ENCODE data around the gene DOK7.

The DOK7 gene

DNA sequence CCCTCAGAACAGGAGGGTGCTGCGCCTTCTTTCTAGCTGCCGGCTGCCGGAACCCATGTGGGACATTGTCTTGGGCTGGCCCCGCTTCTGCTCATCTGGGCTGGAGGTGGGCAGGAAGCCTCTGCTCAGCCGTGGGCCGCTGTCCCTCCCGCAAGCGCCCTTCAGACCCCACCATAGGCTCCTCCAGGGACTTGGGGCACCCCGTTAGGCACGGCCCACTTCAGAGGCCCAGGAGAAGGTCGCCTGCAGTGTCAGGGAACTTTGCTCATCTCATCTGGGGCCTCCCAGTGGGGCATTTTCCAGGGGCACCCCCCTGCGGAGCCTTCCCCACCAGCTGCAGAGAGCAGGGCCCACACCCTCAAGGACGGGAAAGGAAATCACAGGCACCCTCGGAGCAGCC is 32.9 kb downstream of the DOK7 start:
- Histone ChIP-seq H3K9ac (ENCODE audit: low read depth, low read length) (no peak overlapping the region), H3K36me3 (ENCODE audit: control insufficient read depth, insufficient read depth, low read length) (no peaks in the 10 kb centered on the region), H3K4me1 (ENCODE audit: control insufficient read depth, insufficient read depth, low read length) (peaks cover 9% of the 10 kb centered on the region; the same call in 1 of the 2 replicates), H3K27ac (ENCODE audit: low read depth, low read length) (no peak overlapping the region), H3K4me3 (ENCODE audit: low read depth, low read length) (no peak overlapping the region), H3K27me3 (ENCODE audit: control insufficient read depth, insufficient read depth, low read length) (peaks cover 80% of the 10 kb centered on the region), H3K9me3 (ENCODE audit: control insufficient read depth, insufficient read depth, low read length) (no peaks in the 10 kb centered on the region)

DNA sequence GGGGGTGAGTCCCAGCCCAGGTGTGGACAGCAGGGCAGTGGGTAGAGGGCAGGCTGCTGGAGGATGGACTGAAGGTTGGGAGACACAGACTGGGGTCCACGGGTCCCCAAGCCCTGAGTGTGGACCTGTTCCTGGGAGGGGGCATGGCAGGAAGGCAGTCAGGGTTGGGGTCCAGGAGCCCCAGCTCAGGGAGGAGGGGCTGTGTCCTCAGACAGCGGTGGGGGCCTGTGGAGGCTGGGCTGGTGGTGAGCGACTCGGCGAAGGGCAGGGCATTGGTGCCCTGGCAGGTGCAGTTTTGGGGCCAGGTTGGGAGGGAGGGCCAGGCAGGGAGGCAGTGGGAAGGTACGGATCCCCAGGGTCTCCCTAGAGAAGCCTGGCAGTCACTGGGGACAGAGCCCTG is 34.0 kb downstream of the DOK7 start:
- Histone ChIP-seq H3K36me3 (ENCODE audit: control insufficient read depth, insufficient read depth, low read length) (no peaks in the 10 kb centered on the region), H3K27me3 (ENCODE audit: control insufficient read depth, insufficient read depth, low read length) (peaks cover 71% of the 10 kb centered on the region), H3K9ac (ENCODE audit: low read depth, low read length) (no peak overlapping the region), H3K4me1 (ENCODE audit: control insufficient read depth, insufficient read depth, low read length) (peaks cover 9% of the 10 kb centered on the region; the same call in 1 of the 2 replicates), H3K4me3 (ENCODE audit: low read depth, low read length) (no peak overlapping the region), H3K27ac (ENCODE audit: low read depth, low read length) (no peak overlapping the region), H3K9me3 (ENCODE audit: control insufficient read depth, insufficient read depth, low read length) (no peaks in the 10 kb centered on the region)

DNA sequence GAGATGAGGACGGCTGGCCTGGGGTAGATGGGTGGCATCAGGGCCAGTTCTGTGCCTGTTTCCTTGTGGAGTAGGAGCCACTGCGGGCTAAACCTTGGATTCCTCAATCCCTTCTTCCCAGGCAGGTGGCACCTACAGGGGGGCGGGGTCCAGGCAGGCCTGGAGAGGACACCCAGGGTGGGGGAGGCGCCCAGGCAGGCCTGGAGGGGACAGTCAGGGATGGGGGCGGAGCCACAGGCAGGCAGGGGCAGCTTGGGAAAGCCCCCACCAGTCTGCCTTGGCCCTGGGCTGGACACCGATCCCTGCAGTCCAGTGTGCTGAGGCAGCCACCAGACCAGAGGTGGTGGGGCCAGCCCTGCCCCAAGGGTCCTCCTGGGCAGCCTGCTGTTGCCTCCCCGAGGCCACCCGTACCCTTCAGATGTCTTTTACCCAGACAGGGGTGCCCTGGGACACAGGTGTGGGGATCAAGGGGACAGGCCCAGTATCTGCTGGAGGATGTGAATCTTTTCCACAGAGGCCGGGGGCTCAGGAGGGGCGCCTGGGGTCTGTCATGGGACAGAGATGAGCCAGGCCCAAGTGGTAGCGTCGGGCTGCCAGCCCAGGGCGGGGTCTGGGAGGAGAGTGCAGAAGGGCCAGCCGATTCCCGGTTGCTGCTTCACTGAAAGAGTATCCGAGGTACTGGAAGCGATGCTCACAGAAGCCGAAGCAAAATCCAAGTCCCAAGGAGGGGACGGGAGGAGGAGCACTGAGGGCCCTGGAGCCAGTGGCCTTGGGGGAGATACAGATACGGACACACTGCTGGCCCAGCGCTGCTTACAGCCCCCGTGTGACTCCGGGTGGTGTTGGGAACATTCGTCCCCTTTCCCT is 34.6 kb downstream of the DOK7 start:
- Histone ChIP-seq H3K4me3 (ENCODE audit: low read depth, low read length) (no peak overlapping the region), H3K9me3 (ENCODE audit: control insufficient read depth, insufficient read depth, low read length) (no peaks in the 10 kb centered on the region), H3K9ac (ENCODE audit: low read depth, low read length) (no peak overlapping the region), H3K27ac (ENCODE audit: low read depth, low read length) (no peak overlapping the region), H3K4me1 (ENCODE audit: control insufficient read depth, insufficient read depth, low read length) (peaks cover 9% of the 10 kb centered on the region; the same call in 1 of the 2 replicates), H3K27me3 (ENCODE audit: control insufficient read depth, insufficient read depth, low read length) (peaks cover 64% of the 10 kb centered on the region), H3K36me3 (ENCODE audit: control insufficient read depth, insufficient read depth, low read length) (peaks cover 2% of the 10 kb centered on the region; the same call in 1 of the 2 replicates)

DNA sequence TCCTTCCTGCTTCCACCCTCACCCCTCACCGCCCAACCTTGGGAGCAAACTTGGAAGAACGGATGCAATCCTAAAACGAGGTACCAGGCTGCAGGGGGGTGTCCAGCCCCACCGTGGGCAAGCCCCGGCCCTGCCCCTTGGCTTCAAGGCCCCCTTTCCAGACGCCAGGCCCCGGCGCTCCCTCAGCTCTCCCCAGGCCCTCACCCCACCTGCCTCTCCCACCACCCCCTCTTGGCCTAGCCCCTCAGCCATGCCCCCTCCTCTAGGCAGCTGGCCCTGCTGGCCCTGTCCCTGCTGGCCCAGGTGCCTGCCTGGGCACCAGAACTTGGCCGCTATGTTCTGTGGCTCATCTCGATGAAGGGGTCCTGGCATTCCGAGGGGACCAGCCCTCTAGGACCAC is 35.3 kb downstream of the DOK7 start:
- Histone ChIP-seq H3K27me3 (ENCODE audit: control insufficient read depth, insufficient read depth, low read length) (peaks cover 57% of the 10 kb centered on the region), H3K9me3 (ENCODE audit: control insufficient read depth, insufficient read depth, low read length) (no peaks in the 10 kb centered on the region), H3K27ac (ENCODE audit: low read depth, low read length) (no peak overlapping the region), H3K36me3 (ENCODE audit: control insufficient read depth, insufficient read depth, low read length) (peaks cover 4% of the 10 kb centered on the region; the same call in 1 of the 2 replicates), H3K4me1 (ENCODE audit: control insufficient read depth, insufficient read depth, low read length) (peaks cover 9% of the 10 kb centered on the region; the same call in 1 of the 2 replicates), H3K4me3 (ENCODE audit: low read depth, low read length) (no peak overlapping the region), H3K9ac (ENCODE audit: low read depth, low read length) (no peak overlapping the region)

DNA sequence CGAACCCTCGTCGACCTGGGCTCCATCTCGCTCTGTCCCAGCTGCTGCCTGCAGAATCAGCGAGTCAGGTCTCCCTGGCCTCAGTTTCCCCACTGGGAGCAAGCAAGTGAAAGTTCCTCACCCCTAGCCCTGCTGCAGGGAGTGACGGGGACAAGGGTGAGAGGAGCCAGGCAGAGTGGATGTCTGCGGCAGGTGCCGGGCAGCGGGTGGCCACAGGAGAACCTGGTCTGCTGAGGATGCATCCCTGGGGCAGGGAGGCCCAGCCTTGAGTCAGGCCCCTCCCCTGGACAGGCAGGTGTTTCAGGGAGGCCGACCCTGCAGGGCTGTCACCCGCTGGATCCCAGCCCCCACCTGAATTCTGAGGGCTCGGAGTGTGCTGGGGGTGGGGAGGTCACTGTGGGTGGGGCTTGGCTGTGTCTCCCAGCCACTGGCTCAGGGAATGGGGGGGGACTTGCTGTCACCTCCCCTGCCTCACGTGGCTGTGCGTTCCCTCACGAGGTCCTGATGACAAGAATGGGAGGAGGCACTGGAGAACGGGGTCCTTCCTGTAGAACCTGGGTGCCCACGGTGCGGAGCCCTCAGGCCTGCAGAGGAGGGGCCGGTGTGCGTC is 35.9 kb downstream of the DOK7 start:
- no peak overlapping the region for H3K4me3 ChIP-seq (ENCODE audit: low read depth, low read length)
- no peak overlapping the region for H3K9ac ChIP-seq (ENCODE audit: low read depth, low read length)
- H3K4me1 ChIP-seq (ENCODE audit: control insufficient read depth, insufficient read depth, low read length) = peaks cover 4% of the 10 kb centered on the region; the same call in 1 of the 2 replicates
- peaks cover 4% of the 10 kb centered on the region; the same call in 1 of the 2 replicates for H3K36me3 ChIP-seq (ENCODE audit: control insufficient read depth, insufficient read depth, low read length)
- H3K27me3 ChIP-seq (ENCODE audit: control insufficient read depth, insufficient read depth, low read length) = peaks cover 51% of the 10 kb centered on the region
- H3K27ac ChIP-seq (ENCODE audit: low read depth, low read length) = no peak overlapping the region
- no peaks in the 10 kb centered on the region for H3K9me3 ChIP-seq (ENCODE audit: control insufficient read depth, insufficient read depth, low read length)

DNA sequence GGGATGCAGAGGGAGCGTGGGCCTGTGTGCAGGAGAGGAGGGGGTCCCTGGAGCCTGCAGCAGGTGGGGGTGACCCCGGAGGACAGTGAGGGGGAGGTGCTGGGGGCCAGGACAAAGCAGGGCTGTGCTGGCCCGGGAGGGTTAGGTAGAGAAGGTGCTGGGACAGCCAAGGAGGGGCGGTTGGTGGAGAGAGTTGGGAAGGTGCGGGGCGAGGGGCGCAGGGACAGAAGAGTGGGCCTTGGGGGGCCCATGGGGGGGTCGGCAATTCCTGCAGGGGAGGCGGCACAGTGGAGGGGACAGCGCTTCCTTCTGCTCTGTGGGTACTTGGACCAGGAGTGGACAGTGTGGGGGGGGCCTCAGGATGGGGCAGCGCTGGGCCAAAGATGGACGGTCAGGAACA is 36.6 kb downstream of the DOK7 start:
- H3K27ac ChIP-seq (ENCODE audit: low read depth, low read length) = no peak overlapping the region
- H3K36me3 ChIP-seq (ENCODE audit: control insufficient read depth, insufficient read depth, low read length) = peaks cover 4% of the 10 kb centered on the region; the same call in 1 of the 2 replicates
- no peaks in the 10 kb centered on the region for H3K9me3 ChIP-seq (ENCODE audit: control insufficient read depth, insufficient read depth, low read length)
- no peak overlapping the region for H3K4me3 ChIP-seq (ENCODE audit: low read depth, low read length)
- H3K4me1 ChIP-seq (ENCODE audit: control insufficient read depth, insufficient read depth, low read length) = no peaks in the 10 kb centered on the region
- peaks cover 44% of the 10 kb centered on the region for H3K27me3 ChIP-seq (ENCODE audit: control insufficient read depth, insufficient read depth, low read length)
- no peak overlapping the region for H3K9ac ChIP-seq (ENCODE audit: low read depth, low read length)

DNA sequence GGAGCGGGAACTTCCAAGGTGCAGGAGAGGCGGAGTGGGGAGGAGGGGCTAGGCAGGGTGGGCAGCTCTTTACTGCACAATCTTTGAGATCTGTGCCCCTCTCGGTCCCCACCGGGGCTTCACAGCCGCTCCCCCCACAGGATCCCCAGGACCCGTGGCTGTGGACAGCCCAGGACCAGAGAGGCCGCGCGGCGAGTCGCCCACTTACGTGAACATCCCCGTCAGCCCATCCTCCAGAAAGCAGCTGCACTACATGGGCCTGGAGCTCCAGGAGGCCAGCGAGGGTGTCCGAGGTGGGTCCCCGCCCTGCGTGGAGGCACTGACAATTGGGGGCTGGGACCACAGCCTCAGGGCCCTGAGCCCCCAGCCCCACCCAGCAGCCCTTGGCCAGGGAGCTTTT is 37.0 kb downstream of the DOK7 start:
- no peak overlapping the region for H3K4me3 ChIP-seq (ENCODE audit: low read depth, low read length)
- H3K36me3 ChIP-seq (ENCODE audit: control insufficient read depth, insufficient read depth, low read length) = peaks cover 8% of the 10 kb centered on the region; the same call in 1 of the 2 replicates
- H3K9ac ChIP-seq (ENCODE audit: low read depth, low read length) = no peak overlapping the region
- H3K9me3 ChIP-seq (ENCODE audit: control insufficient read depth, insufficient read depth, low read length) = no peaks in the 10 kb centered on the region
- no peaks in the 10 kb centered on the region for H3K4me1 ChIP-seq (ENCODE audit: control insufficient read depth, insufficient read depth, low read length)
- H3K27ac ChIP-seq (ENCODE audit: low read depth, low read length) = no peak overlapping the region
- peaks cover 40% of the 10 kb centered on the region for H3K27me3 ChIP-seq (ENCODE audit: control insufficient read depth, insufficient read depth, low read length)

DNA sequence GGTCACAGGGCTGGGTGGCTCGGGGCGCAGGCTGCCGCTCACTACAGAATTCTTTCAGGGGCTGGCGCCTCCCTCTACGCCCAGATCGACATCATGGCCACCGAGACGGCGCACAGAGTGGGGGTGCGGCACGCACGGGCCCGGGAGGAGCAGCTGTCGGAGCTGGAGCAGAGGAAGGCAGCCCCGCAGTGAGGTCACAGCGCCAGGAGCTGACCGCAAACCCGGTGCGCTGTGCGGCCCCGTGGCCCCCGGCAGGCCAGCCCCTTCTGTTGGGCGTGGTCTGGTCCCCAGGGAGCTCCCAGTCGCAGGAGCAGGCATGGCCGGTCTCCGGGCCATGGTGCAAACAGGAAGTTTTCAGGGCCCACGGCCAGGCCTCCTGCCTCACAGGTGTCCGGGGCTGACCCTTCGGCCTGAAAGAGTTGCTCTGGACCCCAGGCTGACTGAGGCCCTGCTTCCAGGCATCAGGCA is 37.6 kb downstream of the DOK7 start:
- Histone ChIP-seq H3K27me3 (ENCODE audit: control insufficient read depth, insufficient read depth, low read length) (peaks cover 35% of the 10 kb centered on the region), H3K4me1 (ENCODE audit: control insufficient read depth, insufficient read depth, low read length) (no peaks in the 10 kb centered on the region), H3K9me3 (ENCODE audit: control insufficient read depth, insufficient read depth, low read length) (no peaks in the 10 kb centered on the region), H3K9ac (ENCODE audit: low read depth, low read length) (no peak overlapping the region), H3K27ac (ENCODE audit: low read depth, low read length) (no peak overlapping the region), H3K36me3 (ENCODE audit: control insufficient read depth, insufficient read depth, low read length) (peaks cover 12% of the 10 kb centered on the region), H3K4me3 (ENCODE audit: low read depth, low read length) (no peak overlapping the region)

DNA sequence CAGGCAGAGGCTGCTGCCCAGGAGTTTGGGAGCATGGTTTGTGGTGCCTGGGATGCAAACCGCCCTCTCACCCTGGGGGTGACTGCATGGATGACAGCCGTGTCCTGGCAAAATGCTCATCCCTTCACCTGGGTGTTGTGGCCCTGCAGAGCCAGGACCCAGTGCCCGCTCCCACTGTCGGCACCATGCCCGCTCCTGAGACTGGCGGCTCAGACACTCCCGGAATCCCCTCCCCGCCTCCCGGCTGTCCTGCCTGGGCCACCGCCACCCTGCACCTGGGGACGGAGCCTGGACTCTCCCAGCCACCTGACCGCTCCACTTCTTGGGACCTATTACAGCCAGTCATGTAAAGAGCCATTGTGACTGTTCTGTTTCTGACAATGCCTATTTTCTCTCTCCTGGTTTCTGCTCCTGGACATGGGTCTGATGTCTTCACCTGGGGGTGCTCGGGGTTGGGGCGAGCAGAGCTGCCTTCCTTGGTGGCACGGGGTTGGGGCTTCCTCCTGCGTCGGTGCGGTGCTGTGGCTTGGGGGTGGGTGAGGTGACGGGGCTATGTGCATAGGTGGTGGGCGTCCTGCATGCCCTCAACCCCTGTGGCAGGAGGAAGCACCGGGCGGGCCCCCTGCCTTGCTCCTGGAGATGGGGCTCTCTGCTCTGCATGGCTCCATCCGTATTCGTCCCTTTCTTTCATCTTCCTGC is 38.2 kb downstream of the DOK7 start:
- Histone ChIP-seq H3K27ac (ENCODE audit: low read depth, low read length) (no peak overlapping the region), H3K4me3 (ENCODE audit: low read depth, low read length) (no peak overlapping the region), H3K4me1 (ENCODE audit: control insufficient read depth, insufficient read depth, low read length) (no peaks in the 10 kb centered on the region), H3K36me3 (ENCODE audit: control insufficient read depth, insufficient read depth, low read length) (peaks cover 17% of the 10 kb centered on the region), H3K27me3 (ENCODE audit: control insufficient read depth, insufficient read depth, low read length) (peaks cover 29% of the 10 kb centered on the region), H3K9ac (ENCODE audit: low read depth, low read length) (no peak overlapping the region), H3K9me3 (ENCODE audit: control insufficient read depth, insufficient read depth, low read length) (no peaks in the 10 kb centered on the region)

DNA sequence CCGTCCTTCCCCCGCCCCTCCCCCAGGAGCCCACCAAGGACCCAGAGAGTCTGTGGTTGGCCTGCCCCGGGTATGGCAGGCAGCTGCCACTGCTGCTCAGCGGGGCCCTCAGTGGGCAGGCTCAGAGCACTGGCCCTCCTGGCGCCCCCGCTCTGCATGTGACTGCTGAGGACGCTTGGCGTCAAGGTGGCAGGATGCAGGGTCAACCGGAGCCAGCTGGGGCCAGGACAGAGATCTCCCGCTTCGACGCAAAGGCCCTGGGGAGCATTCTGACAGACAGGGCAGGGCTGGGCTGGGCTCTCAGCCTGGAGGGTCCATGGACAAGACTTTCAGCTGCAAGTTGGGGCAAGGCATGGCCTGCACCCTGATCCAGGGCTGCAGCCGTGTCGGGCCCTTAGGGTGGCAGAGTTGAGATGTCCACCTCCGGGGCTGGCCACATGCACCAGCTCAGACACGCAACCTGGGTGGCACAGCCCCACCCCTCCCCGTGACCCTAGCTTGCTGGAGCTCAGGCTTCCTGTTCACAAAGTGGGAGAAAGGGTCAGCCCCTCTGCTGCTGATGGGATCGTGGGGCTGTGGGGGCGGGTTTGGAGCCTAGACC is 38.8 kb downstream of the DOK7 start:
- Histone ChIP-seq H3K9me3 (ENCODE audit: control insufficient read depth, insufficient read depth, low read length) (no peaks in the 10 kb centered on the region), H3K36me3 (ENCODE audit: control insufficient read depth, insufficient read depth, low read length) (peaks cover 21% of the 10 kb centered on the region)

More for the DNA sequence above, 38.8 kb downstream of the DOK7 start:
- Histone ChIP-seq H3K4me1 (ENCODE audit: control insufficient read depth, insufficient read depth, low read length) (no peaks in the 10 kb centered on the region), H3K9ac (ENCODE audit: low read depth, low read length) (no peak overlapping the region), H3K27me3 (ENCODE audit: control insufficient read depth, insufficient read depth, low read length) (peaks cover 22% of the 10 kb centered on the region), H3K27ac (ENCODE audit: low read depth, low read length) (no peak overlapping the region), H3K4me3 (ENCODE audit: low read depth, low read length) (no peak overlapping the region)
